ENCODE measurements around the gene MAP7.

Gene MAP7

GRCh38 chr6:136563386-136564152 is 13.3 kb upstream of the MAP7 start:
- DNase-seq, result no peak

DNA sequence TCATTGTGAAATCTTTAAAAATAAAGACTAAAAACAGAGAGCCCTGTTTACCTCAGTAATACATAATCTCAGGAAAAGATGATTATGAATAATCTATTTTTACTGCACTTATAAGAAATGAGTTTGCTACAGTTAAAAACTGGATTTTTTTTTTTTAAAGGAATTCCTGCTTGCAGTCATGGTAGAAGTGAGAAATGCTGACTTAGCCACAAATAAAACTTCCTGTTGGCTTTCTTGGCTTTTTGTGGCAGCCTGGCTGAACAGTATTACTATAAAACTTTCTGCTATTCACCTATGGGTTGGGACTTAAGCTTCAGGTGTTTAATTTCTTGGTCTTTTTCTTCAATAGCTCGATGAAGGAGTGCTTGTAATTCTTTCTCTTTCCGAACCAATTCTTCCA is 12.0 kb upstream of the MAP7 start:
- no peak for DNase-seq

DNA sequence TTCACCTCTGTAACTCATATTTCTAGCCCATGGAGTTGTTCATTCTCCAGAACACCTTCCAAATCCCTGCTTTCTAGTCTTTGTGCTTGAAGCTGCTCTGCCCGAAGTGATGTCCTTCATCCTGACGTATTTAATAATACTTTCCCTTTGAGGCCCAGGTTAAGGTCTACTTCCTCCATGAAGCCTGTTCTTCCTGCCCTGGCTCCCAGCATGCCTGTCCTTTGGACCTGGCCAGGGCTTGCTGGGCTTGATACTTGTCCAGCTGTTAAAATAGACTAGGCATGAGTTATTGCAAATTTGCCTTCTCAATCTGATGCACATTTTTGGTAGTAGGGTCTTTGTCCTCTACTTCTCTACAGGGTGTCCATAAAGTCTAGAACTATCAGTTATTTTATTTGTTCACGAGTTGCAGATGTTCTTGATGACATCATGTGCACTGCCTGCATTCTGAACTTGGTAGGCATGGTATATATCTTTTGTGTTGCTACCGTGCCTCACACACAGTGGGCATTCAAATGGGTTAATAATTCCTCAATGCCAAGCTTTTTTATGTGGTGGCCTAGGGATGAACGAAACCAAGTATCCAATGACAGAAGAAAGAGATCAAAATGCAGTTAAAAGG is 3.1 kb upstream of the MAP7 start:
- no peak for DNase-seq

DNA sequence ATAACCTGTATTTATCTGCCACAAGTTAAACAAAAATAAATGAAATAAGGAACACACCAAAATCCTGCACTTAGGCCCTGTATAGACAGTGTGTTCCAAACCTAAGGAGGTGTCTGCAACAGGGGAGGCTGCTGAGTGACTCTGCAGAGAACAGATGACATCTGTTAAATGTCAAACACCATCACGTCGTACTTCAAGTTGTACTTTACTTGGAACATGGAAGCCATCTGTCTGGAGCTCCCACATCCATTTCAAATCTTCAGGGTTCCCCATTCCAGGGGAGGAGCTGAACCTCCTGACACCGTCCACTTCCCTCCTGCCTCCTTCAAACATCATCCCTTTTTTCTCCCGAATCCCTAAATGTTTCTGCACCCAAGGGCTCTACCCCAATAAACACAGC is 1.8 kb upstream of the MAP7 start:
- DNase-seq, result no peak

DNA sequence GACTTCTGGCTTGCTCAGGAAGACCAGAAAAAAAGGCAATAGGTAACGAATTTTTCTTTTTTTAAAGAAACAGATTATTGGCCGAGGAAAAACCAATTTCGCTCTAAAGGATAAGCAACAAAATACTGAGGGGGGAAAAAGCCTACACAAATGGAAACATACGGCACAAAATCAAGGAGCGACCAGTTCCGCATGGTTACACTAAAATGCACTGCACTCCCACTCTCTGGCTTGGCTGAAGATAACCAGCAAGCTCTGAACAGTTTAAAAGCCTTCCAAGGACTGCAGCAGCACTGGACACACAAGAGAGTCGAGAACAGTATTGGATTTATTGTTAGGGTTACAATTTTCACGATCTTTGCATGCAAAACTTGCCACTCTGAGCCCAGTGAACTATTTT is 881 bp upstream of the MAP7 start:
- no peak for DNase-seq

GRCh38 chr6:136550045-136550329 is 235 bp downstream of the MAP7 start:
- DNase-seq, result no peak

- DNase-seq, result peak; percentile 37
Observed at GRCh38 chr6:136549300-136550044, 750 bp downstream of the MAP7 start.

DNA sequence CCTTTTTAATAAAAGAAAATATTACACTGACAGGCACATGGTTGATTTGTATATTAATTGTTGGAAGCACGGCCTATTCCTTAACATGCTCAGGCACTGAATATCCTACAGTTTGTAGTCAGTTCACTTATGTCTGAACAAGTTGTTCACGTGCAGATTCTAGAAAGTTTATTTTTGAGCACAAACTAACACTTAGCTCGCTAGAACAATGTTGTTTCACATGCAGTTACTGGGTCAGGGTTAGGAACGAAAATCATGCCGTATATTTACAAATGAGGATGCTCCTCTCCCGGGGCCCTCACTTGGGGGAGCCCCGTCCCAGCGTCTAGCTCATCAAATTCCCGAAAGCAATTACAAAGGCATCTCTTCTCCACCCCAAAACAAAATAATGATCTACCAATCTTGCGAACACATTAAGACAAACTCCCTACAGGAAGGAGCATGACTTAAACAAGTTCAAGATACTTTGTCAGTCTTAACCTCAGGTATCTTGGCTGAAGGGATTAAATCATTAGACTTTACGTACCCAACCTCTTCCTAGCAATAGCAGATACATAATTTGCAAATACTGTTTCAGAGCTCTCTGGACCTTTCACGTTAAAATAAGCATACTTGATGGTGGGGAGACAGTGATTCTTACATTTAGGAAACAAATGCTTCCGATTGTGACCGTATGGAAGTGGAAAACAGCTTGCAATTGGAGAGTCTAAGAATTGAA is 1.5 kb downstream of the MAP7 start:
- no peak for DNase-seq

- DNase-seq, result no peak
Observed at GRCh38 chr6:136547871-136548270, 2.4 kb downstream of the MAP7 start.

- peak; percentile 42 for DNase-seq
Observed at GRCh38 chr6:136547336-136547735, 2.9 kb downstream of the MAP7 start.

- DNase-seq, result no peak
Observed at GRCh38 chr6:136546331-136546730, 3.9 kb downstream of the MAP7 start.

GRCh38 chr6:136544326-136544725 is 5.9 kb downstream of the MAP7 start:
- DNase-seq, result no peak

DNA sequence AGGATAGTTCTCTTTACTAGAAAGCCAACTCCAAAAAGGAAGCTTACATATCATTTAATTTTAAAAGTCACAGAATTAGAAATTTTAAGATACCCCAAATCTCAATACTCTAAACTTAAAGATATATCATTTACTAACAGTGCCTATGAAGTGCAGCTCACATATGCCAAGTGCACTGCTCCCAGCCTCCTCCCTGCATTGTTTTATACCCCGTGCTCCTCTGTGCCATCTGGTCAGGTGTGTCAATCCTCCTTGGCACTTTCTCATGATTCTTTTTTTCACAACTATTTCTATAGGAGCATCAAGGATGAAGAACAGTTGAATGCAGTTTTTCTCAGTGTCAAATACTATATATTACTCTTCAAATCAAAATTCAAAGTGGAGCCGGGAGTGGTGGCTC is 8.8 kb downstream of the MAP7 start:
- DNase-seq, result no peak

DNA sequence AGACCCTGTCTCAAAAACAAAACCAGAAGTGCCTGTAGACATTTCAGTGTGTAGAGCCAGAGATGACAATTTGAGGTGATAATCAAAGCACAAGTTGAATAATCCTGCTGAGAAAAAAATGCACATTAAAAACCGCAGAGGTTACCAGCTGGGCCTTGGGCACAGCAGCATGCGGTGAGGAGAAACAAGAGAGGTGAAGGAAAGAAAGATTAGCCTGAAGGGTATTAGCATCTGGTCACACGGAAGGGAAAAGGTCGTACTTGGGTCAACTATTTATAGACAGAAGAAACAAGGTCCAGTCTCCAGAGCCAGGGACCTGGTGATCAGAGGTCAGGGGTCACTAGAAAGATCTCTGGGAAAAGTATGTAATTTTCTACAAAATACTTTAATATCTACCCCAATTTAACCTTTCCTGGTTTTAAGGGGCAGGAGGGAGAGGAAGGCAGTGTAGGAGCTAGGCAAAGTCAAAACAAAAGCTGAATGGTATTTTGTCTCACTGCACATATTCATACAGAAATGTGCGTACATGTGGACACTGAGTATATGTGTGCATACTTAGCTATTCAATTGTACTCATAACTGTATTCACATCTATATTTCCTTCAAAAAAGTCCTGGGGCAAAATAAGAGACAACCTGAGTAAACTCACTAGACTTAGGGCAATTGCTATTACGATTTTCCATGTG is 10.1 kb downstream of the MAP7 start:
- no peak for DNase-seq

- no peak for DNase-seq
Observed at GRCh38 chr6:136538836-136539235, 11.4 kb downstream of the MAP7 start.

- no peak for DNase-seq
Observed at GRCh38 chr6:136535880-136536650, 14.2 kb downstream of the MAP7 start.

GRCh38 chr6:136535017-136535765 is 15.0 kb downstream of the MAP7 start:
- DNase-seq, result no peak

GRCh38 chr6:136534268-136534667 is 16.0 kb downstream of the MAP7 start:
- DNase-seq, result no peak

DNA sequence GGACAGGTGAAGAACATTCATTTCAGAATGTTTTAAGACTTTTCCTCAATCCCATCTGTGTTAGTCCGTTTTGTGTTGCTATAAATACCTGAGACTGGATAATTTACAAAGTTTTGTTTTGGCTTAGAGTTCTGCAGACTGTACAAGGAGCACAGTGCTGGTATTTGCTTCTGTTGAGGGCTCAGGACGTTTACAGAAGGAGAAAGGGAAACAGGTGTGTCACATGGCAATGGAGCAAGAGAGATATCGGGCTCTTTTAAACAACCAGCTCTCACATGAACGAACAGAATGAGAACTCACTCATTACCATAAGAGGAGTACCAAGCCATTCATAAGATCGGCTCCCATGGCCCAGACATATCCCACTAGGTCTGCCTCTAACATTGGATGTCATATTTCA is 16.7 kb downstream of the MAP7 start:
- DNase-seq, result no peak

GRCh38 chr6:136532030-136532429 is 18.2 kb downstream of the MAP7 start:
- DNase-seq, result no peak

DNA sequence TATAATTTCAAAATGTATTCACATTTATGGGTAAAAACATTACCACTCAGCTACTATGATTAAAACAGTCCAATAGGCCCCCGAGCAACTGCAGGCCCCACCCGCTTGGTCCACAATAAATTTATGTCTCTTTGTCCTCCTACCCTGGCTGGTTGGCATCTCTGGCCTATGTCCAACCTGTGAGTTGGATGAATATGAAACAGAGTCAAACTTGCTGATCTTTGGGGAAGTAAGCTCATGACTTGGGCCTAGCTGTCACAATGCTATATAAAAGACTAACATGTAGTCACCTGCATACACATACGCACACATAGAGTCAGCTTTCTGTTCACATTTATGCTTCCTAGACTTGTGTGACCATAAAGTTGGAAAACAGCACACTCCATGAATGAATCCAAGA is 20.5 kb downstream of the MAP7 start:
- DNase-seq, result no peak

GRCh38 chr6:136528477-136528876 is 21.7 kb downstream of the MAP7 start:
- no peak for DNase-seq

Measured in NCI-H1105 treated with DMSO at 0.1 percent for 48 hours (cell line).